HepG2 (cell line): Measurements from ENCODE around the gene SRSF2. TPM values are rescaled to one million over a fixed set of nuclear protein-coding genes. Genes with fewer than 3 reads are reported as not detected.

Experiments used
- AGO2 ChIP-seq: fragments of 200-400 bp; formaldehyde crosslinking; optimal IDR thresholded peaks from 2 replicates; pipeline ENCODE3; 2017; ENCODE audit warnings: mild to moderate bottlenecking, low read depth, low read length, moderate library complexity
- ASH2L ChIP-seq: fragments of 300-600, 200-600 bp; sonication (generic); IDR thresholded peaks from 2 replicates; pipeline ENCODE4 v1.7.0; 2017; ENCODE audit warnings: low read depth, mild to moderate bottlenecking, moderate library complexity, mixed read lengths, low read length; ENCODE audit not compliant: insufficient read length
- DMAP1 ChIP-seq: IDR thresholded peaks from 2 replicates; pipeline ENCODE4 v1.6.1; 2016
- ETV5 ChIP-seq: IDR thresholded peaks from 2 replicates; pipeline ENCODE4 v1.6.1; 2018; ENCODE audit warnings: missing biosample characterization, missing genetic modification reagents, inconsistent platforms, borderline replicate concordance
- MXD1 ChIP-seq: sonication (generic); formaldehyde crosslinking; IDR thresholded peaks from 2 replicates; pipeline ENCODE4 v1.4.0; 2020; ENCODE audit warnings: mild to moderate bottlenecking, missing genetic modification reagents
- SRF ChIP-seq: IDR thresholded peaks from 2 replicates; pipeline ENCODE4 v1.6.1; 2011; ENCODE audit warnings: mild to moderate bottlenecking, low read depth, low read length, moderate library complexity
- STAG1 ChIP-seq: sonication (generic); formaldehyde crosslinking; IDR thresholded peaks from 2 replicates; pipeline ENCODE4 v1.4.0; 2020; ENCODE audit warnings: missing genetic modification reagents
- TBX2 ChIP-seq: sonication (generic); formaldehyde crosslinking; IDR thresholded peaks from 2 replicates; pipeline ENCODE4 v1.5.0; 2020; ENCODE audit warnings: missing genetic modification reagents, mild to moderate bottlenecking, borderline replicate concordance
- TGIF2 ChIP-seq: IDR thresholded peaks from 2 replicates; pipeline ENCODE4 v1.6.1; 2016; ENCODE audit warnings: control low read depth, missing compliant biosample characterization
- TIGD3 ChIP-seq: sonication (generic); formaldehyde crosslinking; IDR thresholded peaks from 2 replicates; pipeline ENCODE4 v1.5.1; 2020; ENCODE audit warnings: mild to moderate bottlenecking, missing genetic modification reagents, borderline replicate concordance
- ZBTB37 ChIP-seq: sonication (generic); formaldehyde crosslinking; IDR thresholded peaks from 2 replicates; pipeline ENCODE4 v1.4.0; 2020; ENCODE audit warnings: mild to moderate bottlenecking, missing genetic modification reagents
- ZFP36L1 ChIP-seq: sonication (generic); formaldehyde crosslinking; IDR thresholded peaks from 2 replicates; pipeline ENCODE4 v1.8.0; 2022; ENCODE audit warnings: mild to moderate bottlenecking, missing genetic modification reagents, moderate library complexity
- ZNF101 ChIP-seq: sonication (generic); formaldehyde crosslinking; IDR thresholded peaks from 2 replicates; pipeline ENCODE4 v1.4.0; 2020; ENCODE audit warnings: mild to moderate bottlenecking, low read depth, missing genetic modification reagents, borderline replicate concordance
- ZNF230 ChIP-seq: sonication (generic); formaldehyde crosslinking; IDR thresholded peaks from 2 replicates; pipeline ENCODE4 v1.4.0; 2020; ENCODE audit warnings: mild to moderate bottlenecking, missing genetic modification reagents
- ZNF260 ChIP-seq: sonication (generic); formaldehyde crosslinking; IDR thresholded peaks from 2 replicates; pipeline ENCODE4 v1.4.0; 2020; ENCODE audit warnings: missing genetic modification reagents, low read depth, mild to moderate bottlenecking, borderline replicate concordance
- ZNF275 ChIP-seq: sonication (generic); formaldehyde crosslinking; IDR thresholded peaks from 2 replicates; pipeline ENCODE4 v1.8.0; 2022; ENCODE audit warnings: missing genetic modification reagents, mild to moderate bottlenecking, inconsistent platforms, borderline replicate concordance
- ZNF281 ChIP-seq: sonication (generic); formaldehyde crosslinking; IDR thresholded peaks from 2 replicates; pipeline ENCODE4 v1.4.0; 2020; ENCODE audit warnings: missing genetic modification reagents, borderline replicate concordance
- ZNF709 ChIP-seq: sonication (generic); formaldehyde crosslinking; IDR thresholded peaks from 2 replicates; pipeline ENCODE4 v1.5.0; 2020; ENCODE audit warnings: mild to moderate bottlenecking, missing genetic modification reagents
- ZNF816 ChIP-seq: sonication (generic); formaldehyde crosslinking; IDR thresholded peaks from 2 replicates; pipeline ENCODE4 v1.8.0; 2022; ENCODE audit warnings: missing genetic modification reagents, mild to moderate bottlenecking, borderline replicate concordance
- ZNF850 ChIP-seq: sonication (generic); formaldehyde crosslinking; conservative IDR thresholded peaks from 2 replicates; pipeline ENCODE4 v1.9.0; 2021; ENCODE audit warnings: mild to moderate bottlenecking, missing genetic modification reagents
- ZNF879 ChIP-seq: sonication (generic); formaldehyde crosslinking; IDR thresholded peaks from 2 replicates; pipeline ENCODE4 v1.8.1; 2023; ENCODE audit warnings: missing genetic modification reagents
- polyA plus RNA-seq, 8 experiments: library from polyadenylated mRNA; depleted of rRNA in 3 of 8; stranded (reverse) in 7 of 8; unstranded in 1 of 8; fragments of >200 nt; fragmentation: Illumina TruSeq in 4 of 8; extraction: Trizol in 4 of 8; gene quantifications; 2 replicates each; pipeline versions ENCODE4 v1.2.1 to v1.2.3, GENCODE V29; 2011 to 2016; ENCODE audit warnings: low read depth in 4 of 8, missing spikeins in 1 of 8, mixed read lengths in 1 of 8; ENCODE audit not compliant: insufficient read depth in 1 of 8
- total RNA-seq, 5 experiments: library from RNA; depleted of rRNA; stranded (reverse); fragments of >200 nt; fragmentation: Illumina TruSeq; extraction: Trizol; gene quantifications; 2 replicates each; pipeline ENCODE4 v1.2.3, GENCODE V29; 2016; ENCODE audit warnings: low read depth in 1 of 5

The SRSF2 gene
- total and polyA plus RNA-seq, 2 of the 13 experiments (the other 11 are each of a cell fraction or from before 2014, with no cell fraction given): 306 to 319 TPM

GRCh38 chr17:76725580-76726230 is 11.4 kb downstream of the SRSF2 start (continued):
- TF ChIP-seq ZNF275 (CRISPR knock-in tag): peak; percentile 51; the same call in 1 of the 2 replicates
- TF ChIP-seq ZNF230 (CRISPR knock-in tag): no peak
- TF ChIP-seq ZNF260 (CRISPR knock-in tag): no peak
- 0 out of 2 replicates have a peak, but pooled peaks have one; percentile 0 for TF ChIP-seq STAG1 (CRISPR knock-in tag)
- peak; percentile 37; the same call in 1 of the 2 replicates for TF ChIP-seq ZNF709 (CRISPR knock-in tag)
- no peak for TF ChIP-seq ZNF101 (CRISPR knock-in tag)
- TF ChIP-seq ZNF850 (CRISPR knock-in tag): no peak
- 0 out of 2 replicates have a peak, but pooled peaks have one; percentile 24 for TF ChIP-seq ZBTB37 (CRISPR knock-in tag)
- TF ChIP-seq TIGD3 (CRISPR knock-in tag): 0 out of 2 replicates have a peak, but pooled peaks have one; percentile 21
- TF ChIP-seq ZNF281 (CRISPR knock-in tag): peak; percentile 94
- TF ChIP-seq ZNF816: 0 out of 2 replicates have a peak, but pooled peaks have one; percentile 7
- peak; percentile 52 for TF ChIP-seq DMAP1
- 0 out of 2 replicates have a peak, but pooled peaks have one; percentile 75 for TF ChIP-seq MXD1 (CRISPR knock-in tag)
- TF ChIP-seq AGO2: peak; percentile 32
- TF ChIP-seq TBX2 (CRISPR knock-in tag): 0 out of 2 replicates have a peak, but pooled peaks have one; percentile 80
- TF ChIP-seq TGIF2 (CRISPR knock-in tag): no peak
- peak; percentile 22; the same call in 1 of the 2 replicates for TF ChIP-seq ZNF879
- peak; percentile 54; the same call in 1 of the 2 replicates for TF ChIP-seq ETV5 (CRISPR knock-in tag)
- peak; percentile 82 for TF ChIP-seq SRF
- TF ChIP-seq ZFP36L1 (CRISPR knock-in tag): no peak
- TF ChIP-seq ASH2L: peak; percentile 14
